Suppressor macrophage (primary cell): Measurements from ENCODE around the gene HSPA9.

ENCODE experiments used
- DNase-seq, 4 experiments: peaks; one replicate each; pipeline ENCODE4 v3.0.0-alpha.2; 2020 to 2022
- total RNA-seq, 17 experiments: gene quantifications; one replicate each; lab custom pipeline; 2026; ENCODE audit warnings: mixed read lengths in 6 of 17, inconsistent platforms in 3 of 17; lab: John Stamatoyannopoulos, UW

Gene HSPA9
- total RNA-seq, result 364 to 721 (median 500) reads per million in 17 experiments

- peak; percentile 99 to 100 (median 100) for DNase-seq
Measured at GRCh38 chr5:138575194-138576015, at the start of gene HSPA9. Gene HSPA9 (minus strand): TSS chr5:138575401. CDS start chr5:138575318, 83 bp downstream.

- DNase-seq, result no peak
Measured at GRCh38 chr5:138623053-138623452, 47.9 kb upstream of the HSPA9 start.

- DNase-seq, result no peak
Measured at GRCh38 chr5:138622051-138622450, 46.9 kb upstream of the HSPA9 start.

GRCh38 chr5:138620663-138621224 is 45.5 kb upstream of the HSPA9 start:
- no peak for DNase-seq

GRCh38 chr5:138616508-138616907 is 41.3 kb upstream of the HSPA9 start:
- no peak for DNase-seq

- no peak for DNase-seq
Measured at GRCh38 chr5:138615461-138615860, 40.3 kb upstream of the HSPA9 start.

GRCh38 chr5:138611678-138612218 is 36.5 kb upstream of the HSPA9 start:
- DNase-seq, result peak; percentile 22 to 74 (median 62)

- peak; percentile 19 to 56 (median 46) for DNase-seq
Measured at GRCh38 chr5:138610918-138611677, 35.9 kb upstream of the HSPA9 start.

- peak in 1 of 4 experiments; percentile 15 for DNase-seq
Measured at GRCh38 chr5:138610415-138610917, 35.3 kb upstream of the HSPA9 start.

GRCh38 chr5:138606378-138607064 is 31.3 kb upstream of the HSPA9 start:
- DNase-seq, result no peak

GRCh38 chr5:138605254-138605972 is 30.2 kb upstream of the HSPA9 start:
- DNase-seq, result peak; percentile 15 to 49 (median 43)

- DNase-seq, result no peak
Measured at GRCh38 chr5:138604176-138604785, 29.1 kb upstream of the HSPA9 start.

GRCh38 chr5:138603249-138603920 is 28.2 kb upstream of the HSPA9 start:
- peak in 3 of 4 experiments; percentile 50 to 64 (median 54) for DNase-seq

GRCh38 chr5:138602371-138603000 is 27.3 kb upstream of the HSPA9 start:
- DNase-seq, result no peak

- DNase-seq, result peak; percentile 72 to 88 (median 81)
Measured at GRCh38 chr5:138601444-138601843, 26.2 kb upstream of the HSPA9 start.

- no peak for DNase-seq
Measured at GRCh38 chr5:138600446-138600845, 25.2 kb upstream of the HSPA9 start.

GRCh38 chr5:138597661-138598400 is 22.6 kb upstream of the HSPA9 start:
- DNase-seq, result no peak

GRCh38 chr5:138596105-138596881 is 21.1 kb upstream of the HSPA9 start:
- no peak for DNase-seq
